ENCODE measurements around the gene ANGPTL8.

ANGPTL8 gene

GRCh38 chr19:11251217-11251616, 11.8 kb downstream of the ANGPTL8 start:
- no peak for TF ChIP-seq CEBPB (IDR thresholded peaks at IDR 0.05)
- TF ChIP-seq TCF12 (IDR thresholded peaks at IDR 0.05; ENCODE audit: low read depth), result no peak
- TF ChIP-seq FOXM1 (IDR thresholded peaks at IDR 0.05; ENCODE audit: borderline replicate concordance, low read depth), result no peak
- TF ChIP-seq CREB1 (IDR thresholded peaks at IDR 0.05; ENCODE audit: low read depth), result no peak
- no peak for TF ChIP-seq RAD21 (IDR thresholded peaks at IDR 0.05; ENCODE audit: low read depth)
- no peak for TF ChIP-seq NFIC (IDR thresholded peaks at IDR 0.05)
- no peak for TF ChIP-seq YY1 (IDR thresholded peaks at IDR 0.05; ENCODE audit: low read depth)
- TF ChIP-seq TEAD4 (IDR thresholded peaks at IDR 0.05), result no peak

GRCh38 chr19:11251650-11252314, 12.4 kb downstream of the ANGPTL8 start:
- TF ChIP-seq NFIC (IDR thresholded peaks at IDR 0.05) (no peak), TAF1 (IDR thresholded peaks at IDR 0.05; ENCODE audit: low read depth) (no peak), CREB1 (IDR thresholded peaks at IDR 0.05; ENCODE audit: low read depth) (no peak), EP300 (IDR thresholded peaks at IDR 0.05; ENCODE audit: borderline replicate concordance) (no peak), CEBPB (IDR thresholded peaks at IDR 0.05) (no peak), REST (IDR thresholded peaks at IDR 0.05; ENCODE audit: low read depth) (no peak), TEAD4 (IDR thresholded peaks at IDR 0.05) (no peak), RAD21 (IDR thresholded peaks at IDR 0.05; ENCODE audit: low read depth) (no peak), ZBTB7A (IDR thresholded peaks at IDR 0.05; ENCODE audit: low read depth) (no peak), EGR1 (IDR thresholded peaks at IDR 0.05) (no peak), YY1 (IDR thresholded peaks at IDR 0.05; ENCODE audit: low read depth) (no peak)

GRCh38 chr19:11252665-11253355, 13.4 kb downstream of the ANGPTL8 start:
- TF ChIP-seq RAD21 (IDR thresholded peaks at IDR 0.05; ENCODE audit: low read depth) (no peak), CREB1 (IDR thresholded peaks at IDR 0.05; ENCODE audit: low read depth) (no peak), TAF1 (IDR thresholded peaks at IDR 0.05; ENCODE audit: low read depth) (no peak), REST (IDR thresholded peaks at IDR 0.05; ENCODE audit: low read depth) (no peak), NFIC (IDR thresholded peaks at IDR 0.05) (no peak), MAX (IDR thresholded peaks at IDR 0.05) (no peak), ZBTB7A (IDR thresholded peaks at IDR 0.05; ENCODE audit: low read depth) (no peak), YY1 (IDR thresholded peaks at IDR 0.05; ENCODE audit: low read depth) (no peak), FOXM1 (IDR thresholded peaks at IDR 0.05; ENCODE audit: borderline replicate concordance, low read depth) (no peak), CEBPB (IDR thresholded peaks at IDR 0.05) (no peak), EGR1 (IDR thresholded peaks at IDR 0.05) (no peak)

GRCh38 chr19:11254666-11255065, 15.2 kb downstream of the ANGPTL8 start:
- TF ChIP-seq CREB1 (IDR thresholded peaks at IDR 0.05; ENCODE audit: low read depth) (no peak), NFIC (IDR thresholded peaks at IDR 0.05) (no peak), TCF12 (IDR thresholded peaks at IDR 0.05; ENCODE audit: low read depth) (no peak), RAD21 (IDR thresholded peaks at IDR 0.05; ENCODE audit: low read depth) (no peak)

- no peak for TF ChIP-seq ZBTB7A (IDR thresholded peaks at IDR 0.05; ENCODE audit: low read depth)
- TF ChIP-seq EP300 (IDR thresholded peaks at IDR 0.05; ENCODE audit: borderline replicate concordance), result no peak
- no peak for TF ChIP-seq RAD21 (IDR thresholded peaks at IDR 0.05; ENCODE audit: low read depth)
- no peak for TF ChIP-seq USF1 (IDR thresholded peaks at IDR 0.05)
- no peak for TF ChIP-seq MAX (IDR thresholded peaks at IDR 0.05)
- no peak for TF ChIP-seq REST (IDR thresholded peaks at IDR 0.05; ENCODE audit: low read depth)
- no peak for TF ChIP-seq EGR1 (IDR thresholded peaks at IDR 0.05)
- no peak for TF ChIP-seq CEBPB (IDR thresholded peaks at IDR 0.05)
- no peak for TF ChIP-seq FOXM1 (IDR thresholded peaks at IDR 0.05; ENCODE audit: borderline replicate concordance, low read depth)
- no peak for TF ChIP-seq CREB1 (IDR thresholded peaks at IDR 0.05; ENCODE audit: low read depth)
- TF ChIP-seq YY1 (IDR thresholded peaks at IDR 0.05; ENCODE audit: low read depth), result no peak
- TF ChIP-seq TEAD4 (IDR thresholded peaks at IDR 0.05), result no peak
- TF ChIP-seq TCF12 (IDR thresholded peaks at IDR 0.05; ENCODE audit: low read depth), result no peak
These were observed 16.8 kb downstream of the ANGPTL8 start for GRCh38 chr19:11256189-11256588.
